ENCODE measurements around the gene FSTL5.

FSTL5 gene

GRCh38 chr4:161869511-161869910 is 294.3 kb downstream of the FSTL5 start:
- TF ChIP-seq CEBPB (IDR thresholded peaks at IDR 0.05) (no peak), REST (IDR thresholded peaks at IDR 0.05; ENCODE audit: low read depth) (no peak), TCF12 (IDR thresholded peaks at IDR 0.05; ENCODE audit: low read depth) (no peak), FOXM1 (IDR thresholded peaks at IDR 0.05; ENCODE audit: borderline replicate concordance, low read depth) (no peak), MAX (IDR thresholded peaks at IDR 0.05) (no peak), TAF1 (IDR thresholded peaks at IDR 0.05; ENCODE audit: low read depth) (no peak), CREB1 (IDR thresholded peaks at IDR 0.05; ENCODE audit: low read depth) (no peak), EP300 (IDR thresholded peaks at IDR 0.05; ENCODE audit: borderline replicate concordance) (no peak), USF1 (IDR thresholded peaks at IDR 0.05) (no peak), RAD21 (IDR thresholded peaks at IDR 0.05; ENCODE audit: low read depth) (no peak), ZBTB7A (IDR thresholded peaks at IDR 0.05; ENCODE audit: low read depth) (no peak), YY1 (IDR thresholded peaks at IDR 0.05; ENCODE audit: low read depth) (no peak), EGR1 (IDR thresholded peaks at IDR 0.05) (no peak), NFIC (IDR thresholded peaks at IDR 0.05) (no peak), TEAD4 (IDR thresholded peaks at IDR 0.05) (no peak)

GRCh38 chr4:161856711-161857326 is 307.0 kb downstream of the FSTL5 start:
- no peak for TF ChIP-seq TEAD4 (IDR thresholded peaks at IDR 0.05)
- no peak for TF ChIP-seq EP300 (IDR thresholded peaks at IDR 0.05; ENCODE audit: borderline replicate concordance)
- TF ChIP-seq TAF1 (IDR thresholded peaks at IDR 0.05; ENCODE audit: low read depth), result no peak
- TF ChIP-seq CEBPB (IDR thresholded peaks at IDR 0.05), result no peak
- no peak for TF ChIP-seq USF1 (IDR thresholded peaks at IDR 0.05)
- TF ChIP-seq REST (IDR thresholded peaks at IDR 0.05; ENCODE audit: low read depth), result no peak
- TF ChIP-seq RAD21 (IDR thresholded peaks at IDR 0.05; ENCODE audit: low read depth), result no peak
- no peak for TF ChIP-seq TCF12 (IDR thresholded peaks at IDR 0.05; ENCODE audit: low read depth)
- TF ChIP-seq FOXM1 (IDR thresholded peaks at IDR 0.05; ENCODE audit: borderline replicate concordance, low read depth), result no peak

- TF ChIP-seq FOXM1 (IDR thresholded peaks at IDR 0.05; ENCODE audit: borderline replicate concordance, low read depth) (no peak), EGR1 (IDR thresholded peaks at IDR 0.05) (no peak), TCF12 (IDR thresholded peaks at IDR 0.05; ENCODE audit: low read depth) (no peak), EP300 (IDR thresholded peaks at IDR 0.05; ENCODE audit: borderline replicate concordance) (no peak), CREB1 (IDR thresholded peaks at IDR 0.05; ENCODE audit: low read depth) (no peak), RAD21 (IDR thresholded peaks at IDR 0.05; ENCODE audit: low read depth) (no peak), ZBTB7A (IDR thresholded peaks at IDR 0.05; ENCODE audit: low read depth) (no peak), MAX (IDR thresholded peaks at IDR 0.05) (no peak), USF1 (IDR thresholded peaks at IDR 0.05) (no peak), YY1 (IDR thresholded peaks at IDR 0.05; ENCODE audit: low read depth) (no peak), NFIC (IDR thresholded peaks at IDR 0.05) (no peak), CEBPB (IDR thresholded peaks at IDR 0.05) (no peak), TEAD4 (IDR thresholded peaks at IDR 0.05) (no peak), REST (IDR thresholded peaks at IDR 0.05; ENCODE audit: low read depth) (no peak), TAF1 (IDR thresholded peaks at IDR 0.05; ENCODE audit: low read depth) (no peak)
Observed at GRCh38 chr4:161850631-161851030, 313.2 kb downstream of the FSTL5 start.

- TF ChIP-seq YY1 (IDR thresholded peaks at IDR 0.05; ENCODE audit: low read depth) (no peak), TEAD4 (IDR thresholded peaks at IDR 0.05) (no peak), TCF12 (IDR thresholded peaks at IDR 0.05; ENCODE audit: low read depth) (no peak), USF1 (IDR thresholded peaks at IDR 0.05) (no peak), CEBPB (IDR thresholded peaks at IDR 0.05) (no peak), FOXM1 (IDR thresholded peaks at IDR 0.05; ENCODE audit: borderline replicate concordance, low read depth) (no peak), REST (IDR thresholded peaks at IDR 0.05; ENCODE audit: low read depth) (no peak), MAX (IDR thresholded peaks at IDR 0.05) (no peak), RAD21 (IDR thresholded peaks at IDR 0.05; ENCODE audit: low read depth) (no peak), CREB1 (IDR thresholded peaks at IDR 0.05; ENCODE audit: low read depth) (no peak), EGR1 (IDR thresholded peaks at IDR 0.05) (no peak), TAF1 (IDR thresholded peaks at IDR 0.05; ENCODE audit: low read depth) (no peak), ZBTB7A (IDR thresholded peaks at IDR 0.05; ENCODE audit: low read depth) (no peak), NFIC (IDR thresholded peaks at IDR 0.05) (no peak), EP300 (IDR thresholded peaks at IDR 0.05; ENCODE audit: borderline replicate concordance) (no peak)
Observed at GRCh38 chr4:161841759-161842158, 322.0 kb downstream of the FSTL5 start.

Measured in Ishikawa (cell line).